Measurements from ENCODE around the gene SLC10A2. TPM values are rescaled to one million over a fixed set of nuclear protein-coding genes. Genes with fewer than 3 reads are reported as not detected.

The SLC10A2 gene
- total RNA-seq, 1 donor from 2014 or later = not detected

- no peak overlapping the region for H3K27ac ChIP-seq (ENCODE audit: low read depth, low read length)
- no peaks in the 10 kb centered on the region for H3K4me1 ChIP-seq (ENCODE audit: control insufficient read depth in 3 of 3, insufficient read depth in 3 of 3, low read length in 3 of 3)
- H3K4me3 ChIP-seq (ENCODE audit: low read length in 3 of 3) = no peak overlapping the region
- no peaks in the 10 kb centered on the region for H3K36me3 ChIP-seq (ENCODE audit: control insufficient read depth in 3 of 3, insufficient read depth in 3 of 3, low read length in 3 of 3)
- no peak overlapping the region for H3K9ac ChIP-seq (ENCODE audit: low read depth in 1 of 3, low read length in 3 of 3)
- peaks cover 0 to 10% (median 0%) of the 10 kb centered on the region in 3 donors for H3K9me3 ChIP-seq (ENCODE audit: control insufficient read depth in 3 of 3, low read length in 3 of 3)
- no peaks in the 10 kb centered on the region for H3K27me3 ChIP-seq (ENCODE audit: control insufficient read depth in 3 of 3, insufficient read depth in 3 of 3, low read length in 3 of 3)
Measured at GRCh38 chr13:103056008-103056407, 10.2 kb downstream of the SLC10A2 start.

- Histone ChIP-seq H3K27ac (ENCODE audit: low read depth, low read length) (no peak overlapping the region), H3K27me3 (ENCODE audit: control insufficient read depth in 3 of 3, insufficient read depth in 3 of 3, low read length in 3 of 3) (no peaks in the 10 kb centered on the region), H3K36me3 (ENCODE audit: control insufficient read depth in 3 of 3, insufficient read depth in 3 of 3, low read length in 3 of 3) (no peaks in the 10 kb centered on the region), H3K9me3 (ENCODE audit: control insufficient read depth in 3 of 3, low read length in 3 of 3) (peaks cover 0 to 10% (median 0%) of the 10 kb centered on the region in 3 donors), H3K4me3 (ENCODE audit: low read length in 3 of 3) (no peak overlapping the region), H3K4me1 (ENCODE audit: control insufficient read depth in 3 of 3, insufficient read depth in 3 of 3, low read length in 3 of 3) (no peaks in the 10 kb centered on the region), H3K9ac (ENCODE audit: low read depth in 1 of 3, low read length in 3 of 3) (no peak overlapping the region)
Measured at GRCh38 chr13:103055166-103055565, 11.1 kb downstream of the SLC10A2 start.

GRCh38 chr13:103046676-103047075 lies 19.5 kb downstream of the SLC10A2 start:
- H3K4me3 ChIP-seq (ENCODE audit: low read length in 3 of 3) = no peak overlapping the region
- no peaks in the 10 kb centered on the region for H3K36me3 ChIP-seq (ENCODE audit: control insufficient read depth in 3 of 3, insufficient read depth in 3 of 3, low read length in 3 of 3)
- no peaks in the 10 kb centered on the region for H3K27me3 ChIP-seq (ENCODE audit: control insufficient read depth in 3 of 3, insufficient read depth in 3 of 3, low read length in 3 of 3)
- no peaks in the 10 kb centered on the region for H3K4me1 ChIP-seq (ENCODE audit: control insufficient read depth in 3 of 3, insufficient read depth in 3 of 3, low read length in 3 of 3)
- no peak overlapping the region for H3K27ac ChIP-seq (ENCODE audit: low read depth, low read length)
- H3K9me3 ChIP-seq (ENCODE audit: control insufficient read depth in 3 of 3, low read length in 3 of 3) = no peaks in the 10 kb centered on the region
- no peak overlapping the region for H3K9ac ChIP-seq (ENCODE audit: low read depth in 1 of 3, low read length in 3 of 3)

- H3K36me3 ChIP-seq (ENCODE audit: control insufficient read depth in 3 of 3, insufficient read depth in 3 of 3, low read length in 3 of 3) = no peaks in the 10 kb centered on the region
Measured at GRCh38 chr13:103044056-103044455, 22.2 kb downstream of the SLC10A2 start.

GRCh38 chr13:103040006-103040405 lies 26.2 kb downstream of the SLC10A2 start:
- Histone ChIP-seq H3K27me3 (ENCODE audit: control insufficient read depth in 3 of 3, insufficient read depth in 3 of 3, low read length in 3 of 3) (no peaks in the 10 kb centered on the region), H3K9me3 (ENCODE audit: control insufficient read depth in 3 of 3, low read length in 3 of 3) (no peaks in the 10 kb centered on the region), H3K36me3 (ENCODE audit: control insufficient read depth in 3 of 3, insufficient read depth in 3 of 3, low read length in 3 of 3) (no peaks in the 10 kb centered on the region), H3K4me3 (ENCODE audit: low read length in 3 of 3) (no peak overlapping the region), H3K4me1 (ENCODE audit: control insufficient read depth in 3 of 3, insufficient read depth in 3 of 3, low read length in 3 of 3) (no peaks in the 10 kb centered on the region), H3K27ac (ENCODE audit: low read depth, low read length) (no peak overlapping the region), H3K9ac (ENCODE audit: low read depth in 1 of 3, low read length in 3 of 3) (no peak overlapping the region)

More at GRCh38 chr13:103044056-103044455, 22.2 kb downstream of the SLC10A2 start:
- Histone ChIP-seq H3K4me3 (ENCODE audit: low read length in 3 of 3) (no peak overlapping the region), H3K27me3 (ENCODE audit: control insufficient read depth in 3 of 3, insufficient read depth in 3 of 3, low read length in 3 of 3) (no peaks in the 10 kb centered on the region), H3K4me1 (ENCODE audit: control insufficient read depth in 3 of 3, insufficient read depth in 3 of 3, low read length in 3 of 3) (no peaks in the 10 kb centered on the region), H3K27ac (ENCODE audit: low read depth, low read length) (no peak overlapping the region), H3K9ac (ENCODE audit: low read depth in 1 of 3, low read length in 3 of 3) (no peak overlapping the region), H3K9me3 (ENCODE audit: control insufficient read depth in 3 of 3, low read length in 3 of 3) (no peaks in the 10 kb centered on the region)

- Histone ChIP-seq H3K9me3 (ENCODE audit: control insufficient read depth in 3 of 3, low read length in 3 of 3) (no peaks in the 10 kb centered on the region), H3K27ac (ENCODE audit: low read depth, low read length) (no peak overlapping the region), H3K36me3 (ENCODE audit: control insufficient read depth in 3 of 3, insufficient read depth in 3 of 3, low read length in 3 of 3) (no peaks in the 10 kb centered on the region), H3K4me1 (ENCODE audit: control insufficient read depth in 3 of 3, insufficient read depth in 3 of 3, low read length in 3 of 3) (no peaks in the 10 kb centered on the region), H3K27me3 (ENCODE audit: control insufficient read depth in 3 of 3, insufficient read depth in 3 of 3, low read length in 3 of 3) (no peaks in the 10 kb centered on the region), H3K4me3 (ENCODE audit: low read length in 3 of 3) (no peak overlapping the region), H3K9ac (ENCODE audit: low read depth in 1 of 3, low read length in 3 of 3) (no peak overlapping the region)
Measured at GRCh38 chr13:103039183-103039582, 27.0 kb downstream of the SLC10A2 start.

- Histone ChIP-seq H3K9ac (ENCODE audit: low read depth in 1 of 3, low read length in 3 of 3) (no peak overlapping the region), H3K4me3 (ENCODE audit: low read length in 3 of 3) (no peak overlapping the region), H3K36me3 (ENCODE audit: control insufficient read depth in 3 of 3, insufficient read depth in 3 of 3, low read length in 3 of 3) (no peaks in the 10 kb centered on the region), H3K9me3 (ENCODE audit: control insufficient read depth in 3 of 3, low read length in 3 of 3) (no peaks in the 10 kb centered on the region), H3K4me1 (ENCODE audit: control insufficient read depth in 3 of 3, insufficient read depth in 3 of 3, low read length in 3 of 3) (no peaks in the 10 kb centered on the region), H3K27ac (ENCODE audit: low read depth, low read length) (no peak overlapping the region), H3K27me3 (ENCODE audit: control insufficient read depth in 3 of 3, insufficient read depth in 3 of 3, low read length in 3 of 3) (no peaks in the 10 kb centered on the region)
Measured at GRCh38 chr13:103036268-103036667, 29.9 kb downstream of the SLC10A2 start.

GRCh38 chr13:103033999-103034398 lies 32.2 kb downstream of the SLC10A2 start:
- Histone ChIP-seq H3K27me3 (ENCODE audit: control insufficient read depth in 3 of 3, insufficient read depth in 3 of 3, low read length in 3 of 3) (no peaks in the 10 kb centered on the region), H3K4me1 (ENCODE audit: control insufficient read depth in 3 of 3, insufficient read depth in 3 of 3, low read length in 3 of 3) (no peaks in the 10 kb centered on the region), H3K4me3 (ENCODE audit: low read length in 3 of 3) (no peak overlapping the region), H3K27ac (ENCODE audit: low read depth, low read length) (no peak overlapping the region), H3K9me3 (ENCODE audit: control insufficient read depth in 3 of 3, low read length in 3 of 3) (no peaks in the 10 kb centered on the region), H3K36me3 (ENCODE audit: control insufficient read depth in 3 of 3, insufficient read depth in 3 of 3, low read length in 3 of 3) (no peaks in the 10 kb centered on the region), H3K9ac (ENCODE audit: low read depth in 1 of 3, low read length in 3 of 3) (no peak overlapping the region)

GRCh38 chr13:103031332-103031873 lies 34.8 kb downstream of the SLC10A2 start:
- Histone ChIP-seq H3K9ac (ENCODE audit: low read depth in 1 of 3, low read length in 3 of 3) (no peak overlapping the region), H3K4me3 (ENCODE audit: low read length in 3 of 3) (no peak overlapping the region), H3K27me3 (ENCODE audit: control insufficient read depth in 3 of 3, insufficient read depth in 3 of 3, low read length in 3 of 3) (no peaks in the 10 kb centered on the region), H3K27ac (ENCODE audit: low read depth, low read length) (no peak overlapping the region), H3K9me3 (ENCODE audit: control insufficient read depth in 3 of 3, low read length in 3 of 3) (peaks cover 0 to 3% (median 0%) of the 10 kb centered on the region in 3 donors), H3K36me3 (ENCODE audit: control insufficient read depth in 3 of 3, insufficient read depth in 3 of 3, low read length in 3 of 3) (no peaks in the 10 kb centered on the region), H3K4me1 (ENCODE audit: control insufficient read depth in 3 of 3, insufficient read depth in 3 of 3, low read length in 3 of 3) (no peaks in the 10 kb centered on the region)

- Histone ChIP-seq H3K4me1 (ENCODE audit: control insufficient read depth in 3 of 3, insufficient read depth in 3 of 3, low read length in 3 of 3) (no peaks in the 10 kb centered on the region), H3K9ac (ENCODE audit: low read depth in 1 of 3, low read length in 3 of 3) (no peak overlapping the region), H3K4me3 (ENCODE audit: low read length in 3 of 3) (no peak overlapping the region), H3K27ac (ENCODE audit: low read depth, low read length) (no peak overlapping the region), H3K27me3 (ENCODE audit: control insufficient read depth in 3 of 3, insufficient read depth in 3 of 3, low read length in 3 of 3) (no peaks in the 10 kb centered on the region), H3K9me3 (ENCODE audit: control insufficient read depth in 3 of 3, low read length in 3 of 3) (peaks cover 0 to 3% (median 0%) of the 10 kb centered on the region in 3 donors), H3K36me3 (ENCODE audit: control insufficient read depth in 3 of 3, insufficient read depth in 3 of 3, low read length in 3 of 3) (no peaks in the 10 kb centered on the region)
Measured at GRCh38 chr13:103030776-103031175, 35.4 kb downstream of the SLC10A2 start.

Measured in skeletal muscle tissue (tissue), 4 donors.